NCI-H460 (cell line): ENCODE results near the gene OSGIN1. TPM values are rescaled to one million over a fixed set of nuclear protein-coding genes. Genes with fewer than 3 reads are reported as not detected.
"Not testable (repeated sequence)": the region's sequence is repeated elsewhere in the genome, so short reads cannot be mapped to it uniquely, and the experiment has no call there.

Experiments used
- DNase-seq: peaks from one replicate; pipeline ENCODE4 v3.0.0-alpha.2; 2016; ENCODE audit warnings: low read depth; ENCODE audit errors: extremely low read depth
- total RNA-seq: library from RNA; depleted of rRNA; stranded (reverse); fragments of >200 nt; shearing (Covaris generic); gene quantifications from 2 replicates; pipeline ENCODE4 v1.2.3, GENCODE V29; 2014

OSGIN1 gene
- total RNA-seq, 1 experiment from 2014 or later, result 57.5 TPM

- no peak for DNase-seq
Measured at GRCh38 chr16:83940119-83940518, 12.9 kb upstream of the OSGIN1 start.

- DNase-seq, result no peak
Measured at GRCh38 chr16:83940630-83941378, 12.2 kb upstream of the OSGIN1 start.

- DNase-seq, result not testable (repeated sequence)
Measured at GRCh38 chr16:83941546-83941945, 11.5 kb upstream of the OSGIN1 start.

GRCh38 chr16:83942074-83942473 is 11.0 kb upstream of the OSGIN1 start:
- DNase-seq, result no peak

- no peak for DNase-seq
Measured at GRCh38 chr16:83942815-83943515, 10.1 kb upstream of the OSGIN1 start.

- no peak for DNase-seq
Measured at GRCh38 chr16:83943516-83944050, 9.5 kb upstream of the OSGIN1 start.

- DNase-seq, result no peak
Measured at GRCh38 chr16:83945587-83945986, 7.5 kb upstream of the OSGIN1 start.

GRCh38 chr16:83946154-83946780 is 6.8 kb upstream of the OSGIN1 start:
- DNase-seq, result no peak

- DNase-seq, result no peak
Measured at GRCh38 chr16:83946781-83947566, 6.1 kb upstream of the OSGIN1 start.

- DNase-seq, result no peak
Measured at GRCh38 chr16:83947642-83948234, 5.3 kb upstream of the OSGIN1 start.

GRCh38 chr16:83948914-83949723 is 3.9 kb upstream of the OSGIN1 start:
- DNase-seq, result no peak

- DNase-seq, result no peak
Measured at GRCh38 chr16:83949724-83950001, 3.4 kb upstream of the OSGIN1 start.

GRCh38 chr16:83950862-83951399 is 2.1 kb upstream of the OSGIN1 start:
- not testable (repeated sequence) for DNase-seq

- no peak for DNase-seq
Measured at GRCh38 chr16:83951544-83951943, 1.5 kb upstream of the OSGIN1 start.

- peak; percentile 62 for DNase-seq
Measured at GRCh38 chr16:83952587-83952939, 477 bp upstream of the OSGIN1 start.

- DNase-seq, result peak; percentile 45
Measured at GRCh38 chr16:83953796-83954576, 946 bp downstream of the OSGIN1 start.

- no peak for DNase-seq
Measured at GRCh38 chr16:83954577-83955016, 1.6 kb downstream of the OSGIN1 start.
